H4 (cell line): Measurements from ENCODE around the gene PARD6B. TPM values are rescaled to one million over a fixed set of nuclear protein-coding genes. Genes with fewer than 3 reads are reported as not detected.

Experiments
- DNase-seq: peaks from one replicate; pipeline ENCODE4 v3.0.0-alpha.2; 2015; ENCODE audit warnings: low spot score
- total RNA-seq: library from RNA; depleted of rRNA; stranded (reverse); fragments of >200 nt; shearing (Covaris generic); gene quantifications from 2 replicates; pipeline ENCODE4 v1.2.3, GENCODE V29; 2014

The PARD6B gene
- total RNA-seq, 1 experiment from 2014 or later = 3.3 TPM

GRCh38 chr20:50724112-50724725, 7.2 kb upstream of the PARD6B start:
- DNase-seq = no peak

- peak; percentile 77 for DNase-seq
Observed at GRCh38 chr20:50724851-50725723, 6.3 kb upstream of the PARD6B start.

- no peak for DNase-seq
Observed at GRCh38 chr20:50725724-50726005, 5.7 kb upstream of the PARD6B start.

- DNase-seq = no peak
Observed at GRCh38 chr20:50726955-50727791, 4.2 kb upstream of the PARD6B start.

- DNase-seq = no peak
Observed at GRCh38 chr20:50727792-50728485, 3.4 kb upstream of the PARD6B start.

DNA sequence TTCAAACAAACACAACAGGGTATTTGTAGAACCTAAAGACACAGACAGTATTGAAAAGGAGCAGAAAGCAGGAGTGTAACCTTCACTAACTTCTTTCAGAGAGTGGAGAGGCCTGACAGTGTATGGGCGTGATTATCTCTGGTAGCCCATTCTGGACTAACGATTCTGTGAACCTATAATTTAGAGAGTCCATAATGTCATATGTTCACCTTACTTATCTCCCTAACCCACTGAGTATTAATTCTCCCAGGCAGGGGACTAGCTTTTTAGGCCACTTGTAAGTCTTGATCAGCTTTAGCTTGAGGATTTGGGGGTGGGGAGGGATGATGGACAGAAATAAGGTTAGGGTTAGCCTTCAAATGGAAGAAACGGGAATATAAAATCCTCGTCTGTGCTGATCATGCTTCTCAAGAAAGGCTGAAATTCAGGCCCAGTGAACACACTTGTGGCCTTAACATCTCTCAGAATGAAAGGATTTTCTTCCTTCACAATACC, 2.8 kb upstream of the PARD6B start:
- DNase-seq = no peak

- DNase-seq = no peak
Observed at GRCh38 chr20:50728981-50729874, 2.2 kb upstream of the PARD6B start.

DNA sequence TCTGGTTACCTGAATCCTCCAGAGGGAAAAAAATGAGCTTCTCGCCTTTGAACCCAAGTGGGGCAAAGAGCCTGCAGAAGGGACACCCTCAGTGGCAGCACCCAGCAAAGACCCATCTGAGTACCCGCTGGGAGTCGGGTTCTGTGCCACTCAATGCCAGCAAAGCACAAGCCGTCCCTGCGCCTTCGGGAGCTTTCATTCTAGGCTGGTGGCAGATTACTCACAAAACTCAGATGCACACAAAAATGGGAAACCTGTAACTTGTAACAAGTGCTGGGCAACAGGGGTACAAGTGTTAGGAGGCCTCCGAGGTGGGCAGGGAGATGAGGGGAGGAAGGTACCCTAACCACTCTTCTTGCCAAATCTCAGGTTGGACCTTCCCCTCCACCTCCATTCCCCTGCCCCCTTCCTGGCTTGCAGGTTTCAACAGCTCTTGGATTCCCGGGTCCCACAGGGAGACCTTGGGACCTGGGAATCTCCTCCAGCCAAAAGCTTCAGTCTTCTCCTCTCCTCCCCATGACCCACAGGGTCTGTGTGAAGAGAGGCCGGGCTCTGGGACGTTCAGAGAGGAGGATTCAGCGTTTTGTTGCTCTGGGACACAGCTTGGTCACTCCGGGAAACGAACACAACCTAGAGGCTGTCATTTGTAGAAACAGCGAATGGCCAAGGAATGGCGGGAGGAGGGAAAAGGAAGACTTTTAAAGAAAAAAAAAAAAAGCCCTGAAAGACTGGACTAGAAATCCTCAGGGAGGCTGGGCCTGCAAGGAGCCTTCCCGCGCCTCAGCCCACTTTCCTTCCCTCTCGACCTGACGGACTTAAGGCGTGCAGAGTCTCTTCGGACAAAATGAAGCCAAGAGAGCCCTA, 1.2 kb upstream of the PARD6B start:
- no peak for DNase-seq

DNA sequence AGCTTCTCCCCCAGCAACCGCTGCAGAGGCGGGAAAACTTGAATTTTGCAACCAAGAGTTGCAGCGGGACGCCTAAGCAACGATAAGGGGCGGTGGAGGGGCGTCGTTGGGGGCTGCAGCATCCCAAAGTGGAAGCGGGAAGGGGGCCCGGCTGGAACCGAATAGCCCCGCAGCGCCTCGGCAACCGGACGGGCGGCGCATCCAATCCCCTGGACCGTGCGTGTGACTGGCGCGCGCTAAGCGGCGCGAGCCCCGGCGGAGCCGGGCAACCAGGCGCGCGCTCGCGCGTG, 670 bp upstream of the PARD6B start:
- DNase-seq = no peak

DNA sequence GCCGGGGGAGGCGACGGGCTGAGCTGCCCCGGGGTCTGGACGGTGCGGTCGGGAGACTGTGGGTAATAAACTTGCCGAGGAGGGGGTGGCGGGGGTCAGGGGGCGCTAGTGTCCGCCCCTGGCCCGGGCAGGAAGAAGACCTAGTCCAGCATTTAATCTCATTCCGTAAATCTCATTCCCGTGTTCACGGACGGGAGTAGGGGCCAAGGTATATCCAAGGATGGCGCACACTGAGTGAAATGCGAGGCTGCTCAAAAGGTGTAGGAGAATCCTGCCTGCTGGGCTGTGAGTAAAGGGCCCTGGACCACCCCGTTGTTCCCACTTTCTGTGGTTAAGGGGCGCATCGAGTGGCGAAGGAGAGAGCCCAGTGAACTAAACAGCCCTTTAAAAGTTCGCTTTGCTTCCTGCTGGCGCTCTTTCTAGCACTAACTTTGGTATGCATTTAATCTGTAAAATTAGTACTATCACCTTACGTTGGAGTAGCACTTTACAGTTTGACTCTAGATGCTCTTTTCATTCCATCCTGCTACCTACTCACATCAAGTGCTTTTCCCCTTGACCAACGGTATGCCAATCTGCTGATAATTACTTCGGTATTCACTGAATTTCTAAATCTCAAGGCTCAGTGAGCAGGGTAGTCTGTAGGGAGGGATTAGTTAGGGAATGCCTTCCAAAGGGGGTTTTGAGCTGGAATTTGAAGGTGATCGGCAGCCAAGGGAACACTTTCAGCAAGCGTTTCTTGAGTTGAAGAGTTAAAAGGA, 730 bp downstream of the PARD6B start:
- no peak for DNase-seq

DNA sequence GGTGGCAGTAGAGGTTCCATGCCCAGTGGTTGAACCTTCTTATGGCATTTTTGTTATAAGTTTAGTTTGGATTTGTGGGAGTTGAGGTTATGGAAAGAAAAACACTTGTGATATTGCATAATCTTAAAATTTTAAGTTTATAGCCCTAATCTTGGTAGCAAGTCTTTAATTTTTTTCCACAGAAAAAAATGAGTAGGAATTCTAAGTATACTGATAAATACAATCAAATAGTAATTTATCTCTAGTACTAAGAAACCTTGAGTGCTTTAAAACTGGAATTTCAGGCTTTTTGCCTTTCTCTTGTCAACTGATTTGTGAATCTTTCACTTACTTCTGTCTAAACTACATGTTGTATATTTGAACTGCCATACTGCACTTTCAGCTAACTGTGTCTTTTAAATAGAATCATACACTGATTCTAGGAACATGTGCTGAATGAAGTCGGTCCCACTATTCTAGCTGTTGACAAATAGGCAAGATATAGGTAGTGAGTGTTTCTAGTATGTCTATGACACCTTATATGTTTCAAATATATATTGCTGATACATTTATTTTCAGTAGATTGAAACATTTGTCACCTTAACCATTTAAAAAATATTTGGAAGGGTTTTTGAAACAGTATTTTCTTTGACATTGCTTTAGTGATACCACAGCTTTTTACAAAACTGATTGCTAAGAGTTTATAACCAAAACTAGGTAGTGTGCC, 2.4 kb downstream of the PARD6B start:
- no peak for DNase-seq

GRCh38 chr20:50734730-50735679, 3.6 kb downstream of the PARD6B start:
- DNase-seq = no peak

DNA sequence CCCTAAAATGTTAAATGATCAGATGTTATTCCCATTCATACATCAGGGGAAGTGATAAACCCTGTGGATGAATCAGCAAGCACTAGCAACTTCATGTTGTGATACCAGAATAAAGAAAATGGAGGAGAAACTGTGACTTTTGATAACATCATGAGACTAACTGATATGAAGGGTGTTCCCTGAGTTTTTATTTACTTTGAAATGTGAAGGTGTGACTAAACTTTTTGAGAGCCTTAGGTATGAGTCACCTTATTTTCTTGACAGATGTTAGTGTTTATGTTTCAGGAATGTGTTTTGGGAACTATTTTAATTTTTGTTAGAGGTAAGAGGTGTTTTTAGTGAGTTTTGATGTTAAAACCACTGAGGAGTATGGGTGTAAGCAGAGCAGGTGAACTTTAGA, 4.4 kb downstream of the PARD6B start:
- DNase-seq = no peak

DNA sequence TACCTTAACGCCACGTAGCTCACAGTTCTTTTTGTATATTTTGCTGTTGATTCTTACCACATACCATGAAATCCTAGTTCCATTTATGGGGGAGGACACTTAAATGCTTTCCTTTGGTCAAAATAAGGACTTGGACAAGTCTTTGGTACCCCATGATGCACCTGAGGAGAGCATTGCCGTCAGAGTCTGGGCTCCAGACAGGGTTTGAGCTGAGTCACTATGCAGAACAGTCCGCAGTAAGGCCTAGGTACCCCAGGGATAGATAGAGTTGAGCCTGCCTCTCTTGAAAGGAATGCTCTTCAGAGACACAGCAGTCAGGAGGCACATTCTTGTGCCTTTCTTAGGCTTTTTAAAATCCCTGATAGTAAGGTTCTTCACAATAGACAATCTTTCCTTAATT, 6.0 kb downstream of the PARD6B start:
- no peak for DNase-seq

DNA sequence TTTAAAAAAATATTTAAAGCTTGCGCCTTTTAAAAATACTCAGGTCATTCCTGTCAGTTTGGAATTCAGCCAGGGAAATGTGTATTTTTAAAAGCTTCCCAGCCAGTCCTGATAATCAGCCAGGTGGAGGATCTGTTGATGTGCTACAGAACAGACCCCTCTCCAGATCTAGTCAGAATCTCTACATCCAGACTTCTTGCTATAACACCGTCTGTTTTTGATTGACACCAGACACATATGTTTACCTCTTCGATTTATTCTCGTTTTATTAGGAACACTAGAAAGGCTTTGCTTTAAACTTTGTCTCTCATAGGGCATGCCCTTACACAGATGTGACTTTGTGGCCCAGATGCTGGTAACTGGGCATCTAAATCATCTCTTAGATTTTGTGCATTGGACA, 11.7 kb downstream of the PARD6B start:
- DNase-seq = no peak

- peak; percentile 87 for DNase-seq
Observed at GRCh38 chr20:50744143-50744792, 12.9 kb downstream of the PARD6B start.

GRCh38 chr20:50745634-50746137, 14.3 kb downstream of the PARD6B start:
- no peak for DNase-seq
